HFF-Myc (cell line): ENCODE results near the gene SEMA6B.
"Not testable (repeated sequence)": the region's sequence is repeated elsewhere in the genome, so short reads cannot be mapped to it uniquely, and the experiment has no call there.

Experiments used
- DNase-seq: peaks from one replicate; pipeline ENCODE4 v3.0.0-alpha.2; 2011; ENCODE audit warnings: low read depth; ENCODE audit errors: extremely low read depth
- H3K4me3 ChIP-seq: replicated peaks from 2 replicates; pipeline ENCODE4 v1.5.1; 2011; ENCODE audit warnings: low read depth, mild to moderate bottlenecking, control low read depth, low read length
- CTCF ChIP-seq: IDR thresholded peaks from 2 replicates; pipeline ENCODE4 v1.5.1; 2012; ENCODE audit warnings: mild to moderate bottlenecking, low read depth, low read length, control low read depth; ENCODE audit errors: missing control alignments

Gene SEMA6B

DNA sequence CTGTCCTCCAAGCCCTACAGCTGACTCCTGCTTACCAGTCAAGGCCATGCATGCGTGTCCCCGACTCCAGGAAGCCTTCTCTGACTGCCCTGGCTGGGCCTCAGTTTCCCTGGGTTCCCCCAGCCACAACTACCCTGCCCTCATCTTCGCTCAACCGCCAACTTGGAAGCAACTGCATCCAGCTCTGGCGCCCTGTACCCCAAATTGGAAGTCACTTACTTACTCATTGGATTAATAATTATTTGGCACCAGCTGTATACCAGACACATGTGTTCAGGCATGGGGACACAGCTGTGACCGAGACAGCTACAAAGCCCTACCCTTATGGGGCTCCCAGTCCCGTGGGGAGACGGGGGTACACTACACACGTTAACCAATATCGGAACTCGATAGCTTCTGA lies 10.9 kb upstream of the SEMA6B start:
- no peak overlapping the region for H3K4me3 ChIP-seq
- no peak for TF ChIP-seq CTCF
- no peak for DNase-seq

DNA sequence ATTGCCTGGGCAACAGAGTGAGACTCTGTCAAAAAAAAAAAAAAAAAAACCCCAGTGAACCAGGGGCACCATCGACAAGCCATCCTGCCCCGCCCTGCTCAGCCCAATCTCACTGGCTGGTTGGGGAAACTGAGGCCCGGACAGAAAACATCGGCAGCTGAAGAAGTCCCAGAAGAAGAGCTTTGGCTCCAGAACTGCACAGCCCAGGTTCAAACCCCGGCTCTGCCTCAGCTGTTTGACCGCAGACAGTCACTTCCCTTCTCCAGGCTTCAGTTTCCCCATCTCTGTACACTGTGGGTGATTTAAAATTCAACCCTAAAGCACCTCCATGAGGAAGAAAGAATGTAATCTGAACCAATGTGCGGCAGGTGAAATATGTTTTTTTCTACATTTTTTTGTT lies 9.4 kb upstream of the SEMA6B start:
- no peak for TF ChIP-seq CTCF
- DNase-seq, result no peak
- no peak overlapping the region for H3K4me3 ChIP-seq

DNA sequence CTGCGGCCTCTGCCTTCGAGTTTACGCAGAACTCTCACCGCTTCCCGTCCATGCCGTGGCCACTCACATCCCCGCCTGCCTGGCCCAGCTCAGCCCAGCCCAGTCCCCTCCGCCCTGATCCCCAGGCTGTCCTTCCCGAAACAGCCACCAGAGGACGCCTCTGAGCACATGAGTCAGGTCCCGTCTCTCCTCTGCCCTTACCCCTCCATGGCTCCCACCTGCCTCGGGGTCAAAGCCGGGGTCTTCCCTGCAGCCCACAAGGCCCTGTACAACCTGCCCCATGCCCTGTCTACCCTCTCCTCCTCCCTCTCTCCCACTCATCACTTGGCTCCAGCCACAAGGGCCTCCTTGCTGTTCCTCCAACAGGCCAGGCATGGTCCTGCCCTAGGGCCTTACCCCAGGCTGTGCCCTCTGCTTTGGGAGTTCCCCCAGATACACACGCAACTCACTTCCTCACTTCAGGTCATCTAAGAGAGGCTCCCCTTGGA lies 8.1 kb upstream of the SEMA6B start:
- DNase-seq, result no peak
- no peak overlapping the region for H3K4me3 ChIP-seq
- peak; percentile 93 for TF ChIP-seq CTCF

DNA sequence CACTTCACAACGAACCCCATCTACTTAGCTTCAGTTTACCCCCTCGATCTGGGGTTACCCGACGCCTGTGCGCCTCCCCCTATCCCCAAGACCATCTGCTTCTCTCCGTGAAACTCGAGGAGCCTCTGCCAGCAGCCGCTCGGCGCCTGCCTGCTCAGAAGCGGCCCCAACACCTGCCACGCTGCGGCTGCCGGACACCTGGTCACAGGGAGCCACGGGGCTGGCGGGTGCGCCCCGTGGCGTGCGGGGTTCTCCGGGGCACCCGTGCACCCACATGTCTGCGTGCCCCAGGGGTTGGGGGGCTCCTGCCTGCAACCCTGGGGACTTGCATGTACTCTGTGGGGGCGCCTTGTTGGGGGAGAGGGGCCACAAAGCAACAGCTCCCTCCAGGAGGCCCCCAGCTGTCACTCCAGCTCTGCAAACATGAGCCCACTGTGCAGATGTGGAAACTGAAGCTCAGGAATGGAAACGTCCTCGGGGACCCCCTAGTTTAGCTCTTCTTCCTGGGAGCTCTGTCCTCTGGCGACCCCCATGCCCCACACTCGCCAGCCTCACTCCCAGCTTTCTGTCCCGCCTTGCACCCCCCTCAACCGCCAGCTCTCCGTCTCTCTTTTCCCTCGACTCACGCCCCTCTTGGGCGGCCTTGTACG lies 7.0 kb upstream of the SEMA6B start:
- TF ChIP-seq CTCF, result no peak
- no peak overlapping the region for H3K4me3 ChIP-seq
- no peak for DNase-seq

- H3K4me3 ChIP-seq, DNase-seq: not testable (repeated sequence)
Measured at GRCh38 chr19:4563562-4563961, 4.1 kb upstream of the SEMA6B start.

DNA sequence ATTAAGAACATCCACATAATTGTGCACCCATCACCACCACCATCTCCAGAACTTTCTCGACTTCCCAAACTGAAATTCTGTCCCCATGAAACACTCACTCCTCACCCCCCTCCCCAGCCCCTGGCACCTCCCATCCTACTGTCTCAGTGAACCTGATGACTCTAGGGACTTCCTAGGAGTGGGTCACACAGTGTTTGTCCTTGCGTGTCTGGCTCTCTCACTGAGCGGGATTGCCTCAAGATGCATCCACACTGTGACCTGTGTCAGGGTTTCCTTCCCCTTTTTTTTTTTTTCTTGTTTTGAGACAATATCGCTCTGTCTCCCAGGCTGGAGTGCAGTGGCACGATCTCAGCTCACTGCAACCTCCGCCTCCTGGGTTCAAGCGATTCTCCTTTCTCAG lies 2.6 kb upstream of the SEMA6B start:
- not testable (repeated sequence) for H3K4me3 ChIP-seq, DNase-seq

GRCh38 chr19:4557971-4558941 lies 1.2 kb downstream of the SEMA6B start:
- no peak overlapping the region for H3K4me3 ChIP-seq
- no peak for DNase-seq
- TF ChIP-seq CTCF, result peak; percentile 97
